HEK293 (cell line): ENCODE measurements around the gene TMEM222.
"Not testable (repeated sequence)": the region's sequence is repeated elsewhere in the genome, so short reads cannot be mapped to it uniquely, and the experiment has no call there.

Experiments used
- CTCF ChIA-PET: fragments of 350-600 bp; formaldehyde crosslinking; extraction: SDS; loops from one replicate; lab custom pipeline; 2021; ENCODE audit warnings: antibody characterized with exemption; lab: Yijun Ruan, JAX
- POLR2A ChIA-PET: fragments of 300-600 bp; formaldehyde crosslinking; extraction: SDS; loops from one replicate; lab custom pipeline; 2020; ENCODE audit warnings: antibody characterized with exemption, inconsistent platforms; lab: Yijun Ruan, JAX
- H3K27ac ChIP-seq: fragments of 200-500 bp; sonication (Bioruptor generic); 2 replicates; pipeline ENCODE4 v1.5.1; 2014; ENCODE audit warnings: low read depth, low read length, control low read depth, inconsistent platforms; ENCODE audit errors: extremely low read depth
- H3K36me3 ChIP-seq, 2 experiments: fragments of 200-500 bp in 1 of 2; sonication (Bioruptor generic) in 1 of 2; 1 replicate in 1 of 2; 2 replicates in 1 of 2; pipeline ENCODE4 v1.5.1; 2014 to 2017; ENCODE audit warnings: inconsistent platforms in 2 of 2, low read length in 2 of 2; ENCODE audit not compliant: control insufficient read depth in 2 of 2, insufficient read depth in 1 of 2
- H3K4me1 ChIP-seq: fragments of 200-500 bp; sonication (Bioruptor generic); 2 replicates; pipeline ENCODE4 v1.5.1; 2014; ENCODE audit warnings: mild to moderate bottlenecking, low read length, inconsistent platforms; ENCODE audit not compliant: control insufficient read depth, insufficient read depth
- H3K4me3 ChIP-seq: 2 replicates; pipeline ENCODE4 v1.5.1; 2011; ENCODE audit warnings: low read depth, mild to moderate bottlenecking, control low read depth, low read length, moderate library complexity
- H3K9me3 ChIP-seq: fragments of 200-500 bp; sonication (Bioruptor generic); 2 replicates; pipeline ENCODE4 v1.5.1; 2014; ENCODE audit warnings: low read depth, low read length, inconsistent platforms; ENCODE audit not compliant: control insufficient read depth, insufficient read depth
- BCL11B ChIP-seq: fragments of 450-650 bp; formaldehyde crosslinking; IDR thresholded peaks from 2 replicates; pipeline ENCODE4 v1.5.1; 2016; ENCODE audit warnings: low read depth, missing biosample characterization, missing genetic modification characterization
- ZNF146 ChIP-seq: fragments of 450-650 bp; formaldehyde crosslinking; IDR thresholded peaks from 2 replicates; pipeline ENCODE4 v1.5.1; 2016; ENCODE audit warnings: missing biosample characterization, missing genetic modification characterization
- ZNF366 ChIP-seq: fragments of 450-650 bp; formaldehyde crosslinking; conservative IDR thresholded peaks from 2 replicates; pipeline ENCODE4 v1.5.1; 2016; ENCODE audit warnings: missing biosample characterization, missing genetic modification characterization
- TF ChIP-seq, protein P1 (sequence below): fragments of 450-650 bp; formaldehyde crosslinking; IDR thresholded peaks from 2 replicates; pipeline ENCODE4 v1.5.1; 2016; ENCODE audit warnings: missing biosample characterization, missing genetic modification characterization, borderline replicate concordance

TMEM222 gene

DNA sequence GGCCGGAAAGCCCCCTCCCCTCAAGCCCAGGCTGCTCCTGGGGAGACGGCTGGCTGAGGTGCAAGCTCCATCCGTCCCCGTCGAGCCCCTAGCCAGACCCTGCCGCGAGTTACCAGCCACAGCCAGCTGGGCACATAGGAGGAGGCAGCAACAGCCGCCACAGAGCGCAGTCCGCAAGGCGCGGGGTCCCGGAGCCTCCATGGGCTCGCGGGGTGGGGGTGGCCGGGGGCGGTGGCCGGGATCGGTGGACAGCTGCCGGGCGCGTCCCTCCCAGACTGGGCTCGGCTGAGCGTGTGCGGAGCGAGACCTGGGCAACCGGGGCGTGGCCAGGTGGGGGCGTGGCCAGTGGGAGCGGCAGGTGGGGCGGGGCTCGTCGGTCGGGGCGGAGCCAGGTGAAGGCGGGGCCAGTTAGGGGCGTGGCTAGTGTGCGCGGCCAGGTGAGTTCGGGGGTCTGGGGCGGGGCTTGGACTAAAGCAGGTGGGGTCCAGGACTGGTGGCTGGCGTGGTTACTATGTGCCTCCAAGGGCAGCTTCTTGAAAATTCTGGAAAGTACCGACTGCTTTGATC lies 61.2 kb downstream of the TMEM222 start, which contains the start of gene CD164L2 (continued):
- TF ChIP-seq, protein P1, sequence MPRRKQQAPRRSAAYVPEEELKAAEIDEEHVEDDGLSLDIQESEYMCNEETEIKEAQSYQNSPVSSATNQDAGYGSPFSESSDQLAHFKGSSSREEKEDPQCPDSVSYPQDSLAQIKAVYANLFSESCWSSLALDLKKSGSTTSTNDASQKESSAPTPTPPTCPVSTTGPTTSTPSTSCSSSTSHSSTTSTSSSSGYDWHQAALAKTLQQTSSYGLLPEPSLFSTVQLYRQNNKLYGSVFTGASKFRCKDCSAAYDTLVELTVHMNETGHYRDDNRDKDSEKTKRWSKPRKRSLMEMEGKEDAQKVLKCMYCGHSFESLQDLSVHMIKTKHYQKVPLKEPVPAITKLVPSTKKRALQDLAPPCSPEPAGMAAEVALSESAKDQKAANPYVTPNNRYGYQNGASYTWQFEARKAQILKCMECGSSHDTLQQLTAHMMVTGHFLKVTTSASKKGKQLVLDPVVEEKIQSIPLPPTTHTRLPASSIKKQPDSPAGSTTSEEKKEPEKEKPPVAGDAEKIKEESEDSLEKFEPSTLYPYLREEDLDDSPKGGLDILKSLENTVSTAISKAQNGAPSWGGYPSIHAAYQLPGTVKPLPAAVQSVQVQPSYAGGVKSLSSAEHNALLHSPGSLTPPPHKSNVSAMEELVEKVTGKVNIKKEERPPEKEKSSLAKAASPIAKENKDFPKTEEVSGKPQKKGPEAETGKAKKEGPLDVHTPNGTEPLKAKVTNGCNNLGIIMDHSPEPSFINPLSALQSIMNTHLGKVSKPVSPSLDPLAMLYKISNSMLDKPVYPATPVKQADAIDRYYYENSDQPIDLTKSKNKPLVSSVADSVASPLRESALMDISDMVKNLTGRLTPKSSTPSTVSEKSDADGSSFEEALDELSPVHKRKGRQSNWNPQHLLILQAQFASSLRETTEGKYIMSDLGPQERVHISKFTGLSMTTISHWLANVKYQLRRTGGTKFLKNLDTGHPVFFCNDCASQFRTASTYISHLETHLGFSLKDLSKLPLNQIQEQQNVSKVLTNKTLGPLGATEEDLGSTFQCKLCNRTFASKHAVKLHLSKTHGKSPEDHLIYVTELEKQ (tag by site-specific recombination), result no peak

DNA sequence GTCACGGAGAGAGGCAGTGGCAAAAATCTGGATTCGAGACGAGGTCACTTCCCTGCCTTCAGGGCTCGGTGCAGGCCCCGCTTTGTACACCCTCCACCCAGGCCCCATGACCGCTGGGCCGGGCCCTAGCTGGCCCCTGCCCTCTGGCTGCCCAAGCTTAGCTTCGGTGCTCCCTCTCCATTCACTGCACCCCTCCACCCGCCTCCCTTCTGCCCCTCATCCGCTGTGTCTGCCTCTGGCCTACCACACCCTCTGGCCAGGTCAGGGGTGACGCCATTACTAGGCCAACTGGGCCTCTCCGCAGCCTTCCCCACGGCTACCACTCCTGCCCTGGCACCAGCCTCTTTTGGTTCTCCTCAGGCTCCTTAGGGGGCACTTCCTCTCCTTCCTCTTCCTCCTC lies 61.7 kb downstream of the TMEM222 start:
- ChIA-PET CTCF (interaction anchor here (0.7 to 8.9 kb wide), 5 partner anchors 8 to 282 kb away, joined by 3 to 129 read pairs (median 3); partner anchors contain the start of gene MAP3K6), POLR2A (interaction anchor here (2.8 kb wide), 1 partner anchor 19 kb away, joined by 8 read pairs; no protein-coding TSS in a partner anchor)
- H3K36me3 ChIP-seq, result no peaks in the 10 kb centered on the region
- no peak overlapping the region for H3K4me3 ChIP-seq
- H3K9me3 ChIP-seq, result no peaks in the 10 kb centered on the region
- TF ChIP-seq ZNF366 (tag by site-specific recombination) (no peak), BCL11B (tag by site-specific recombination) (peak; percentile 80; the same call in 1 of the 2 replicates)
- no peak overlapping the region for H3K27ac ChIP-seq
- no peaks in the 10 kb centered on the region for H3K4me1 ChIP-seq

DNA sequence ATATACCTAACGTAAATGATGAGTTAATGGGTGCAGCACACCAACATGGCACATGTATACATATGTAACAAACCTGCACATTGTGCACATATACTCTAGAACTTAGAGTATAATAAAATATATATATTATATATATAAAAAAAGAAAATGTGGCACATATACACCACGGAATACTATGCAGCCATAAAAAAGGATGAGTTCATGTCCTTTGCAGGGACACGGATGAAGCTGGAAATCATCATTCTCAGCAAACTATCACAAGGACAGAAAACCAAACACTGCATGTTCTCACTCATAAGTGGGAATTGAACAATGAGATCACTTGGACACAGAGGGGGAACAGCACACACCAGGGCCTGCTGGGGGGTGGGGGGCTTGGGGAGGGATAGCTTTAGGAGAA lies 62.8 kb downstream of the TMEM222 start:
- H3K4me3 ChIP-seq, H3K9me3 ChIP-seq, H3K4me1 ChIP-seq, H3K36me3 ChIP-seq, H3K27ac ChIP-seq, POLR2A ChIA-PET: not testable (repeated sequence)
- peak; percentile 90 for TF ChIP-seq ZNF146 (tag by site-specific recombination)
- CTCF ChIA-PET, result interaction anchor here (0.6 to 8.9 kb wide), 8 partner anchors 17 to 325 kb away, joined by 3 to 129 read pairs (median 3); partner anchors contain the start of gene MAP3K6
